Measurements from ENCODE around the gene RASGRF1. TPM values are rescaled to one million over a fixed set of nuclear protein-coding genes. Genes with fewer than 3 reads are reported as not detected.

RASGRF1 gene
- total and polyA plus RNA-seq, 2 experiments from 2014 or later: 0.05 to 0.24 TPM

DNA sequence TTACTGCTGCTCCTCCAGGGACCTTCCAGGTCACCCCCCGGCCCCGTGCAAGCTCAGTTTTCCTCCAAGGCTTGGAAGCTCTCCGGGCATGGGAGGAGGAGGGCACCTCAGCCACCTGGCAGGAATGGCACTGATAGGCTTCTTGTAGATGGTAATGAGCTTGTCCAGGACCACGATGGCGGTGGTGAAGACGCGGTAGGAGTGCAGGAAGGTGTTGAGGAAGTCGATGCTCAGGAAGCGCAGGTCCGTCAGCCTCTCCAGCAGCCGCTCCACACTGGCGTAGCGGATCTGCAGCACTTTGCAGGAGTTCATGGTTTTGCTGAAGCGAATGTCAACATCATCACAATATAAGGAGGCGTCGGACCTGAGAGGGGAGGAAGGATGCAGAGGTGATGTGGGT lies 84.5 kb downstream of the RASGRF1 start:
- Histone ChIP-seq H2AFZ (no peak overlapping the region), H3K4me3 (no peak overlapping the region), H3K27me3 (ENCODE audit: insufficient read depth) (no peaks in the 10 kb centered on the region), H3K9me2 (ENCODE audit: insufficient read depth) (no peaks in the 10 kb centered on the region), H3K79me2 (replicated peaks; ENCODE audit: insufficient read depth) (no peaks in the 10 kb centered on the region), H3K36me3 (ENCODE audit: insufficient read depth) (no peaks in the 10 kb centered on the region), H4K20me1 (replicated peaks; ENCODE audit: insufficient read depth) (no peaks in the 10 kb centered on the region), H3K27ac (ENCODE audit: low read depth) (no peak overlapping the region), H3K4me1 (ENCODE audit: insufficient read depth) (peaks cover 7% of the 10 kb centered on the region), H3F3A (replicated peaks; ENCODE audit: low read depth) (no peaks in the 10 kb centered on the region), H3K4me2 (no peak overlapping the region)
- no peaks in the 10 kb centered on the region for H3K36me3 Mint-ChIP-seq (ENCODE audit: low read depth)
- H3K27ac Mint-ChIP-seq: no peak overlapping the region
- H3K4me1 Mint-ChIP-seq: peaks cover 16% of the 10 kb centered on the region
- ATAC-seq (no peak), DNase-seq (ENCODE audit: low spot score) (no peak)
- TF ChIP-seq STAT1 (IDR thresholded peaks at IDR 0.05; ENCODE audit: unreplicated experiment) (no peak), CTCF (conservative IDR thresholded peaks at IDR 0.05; ENCODE audit: low read depth in 2 of 2) (no peak), NANOG (IDR thresholded peaks at IDR 0.05; ENCODE audit: borderline replicate concordance) (no peak), ETS1 (IDR thresholded peaks at IDR 0.05) (no peak), JUNB (IDR thresholded peaks at IDR 0.05; ENCODE audit: unreplicated experiment) (no peak), EZH2 (IDR thresholded peaks at IDR 0.05; ENCODE audit: low read depth, unreplicated experiment) (no peak), POLR2AphosphoS5 (IDR thresholded peaks at IDR 0.05; ENCODE audit: low read depth) (no peak)
- TF ChIP-seq, protein P1, sequence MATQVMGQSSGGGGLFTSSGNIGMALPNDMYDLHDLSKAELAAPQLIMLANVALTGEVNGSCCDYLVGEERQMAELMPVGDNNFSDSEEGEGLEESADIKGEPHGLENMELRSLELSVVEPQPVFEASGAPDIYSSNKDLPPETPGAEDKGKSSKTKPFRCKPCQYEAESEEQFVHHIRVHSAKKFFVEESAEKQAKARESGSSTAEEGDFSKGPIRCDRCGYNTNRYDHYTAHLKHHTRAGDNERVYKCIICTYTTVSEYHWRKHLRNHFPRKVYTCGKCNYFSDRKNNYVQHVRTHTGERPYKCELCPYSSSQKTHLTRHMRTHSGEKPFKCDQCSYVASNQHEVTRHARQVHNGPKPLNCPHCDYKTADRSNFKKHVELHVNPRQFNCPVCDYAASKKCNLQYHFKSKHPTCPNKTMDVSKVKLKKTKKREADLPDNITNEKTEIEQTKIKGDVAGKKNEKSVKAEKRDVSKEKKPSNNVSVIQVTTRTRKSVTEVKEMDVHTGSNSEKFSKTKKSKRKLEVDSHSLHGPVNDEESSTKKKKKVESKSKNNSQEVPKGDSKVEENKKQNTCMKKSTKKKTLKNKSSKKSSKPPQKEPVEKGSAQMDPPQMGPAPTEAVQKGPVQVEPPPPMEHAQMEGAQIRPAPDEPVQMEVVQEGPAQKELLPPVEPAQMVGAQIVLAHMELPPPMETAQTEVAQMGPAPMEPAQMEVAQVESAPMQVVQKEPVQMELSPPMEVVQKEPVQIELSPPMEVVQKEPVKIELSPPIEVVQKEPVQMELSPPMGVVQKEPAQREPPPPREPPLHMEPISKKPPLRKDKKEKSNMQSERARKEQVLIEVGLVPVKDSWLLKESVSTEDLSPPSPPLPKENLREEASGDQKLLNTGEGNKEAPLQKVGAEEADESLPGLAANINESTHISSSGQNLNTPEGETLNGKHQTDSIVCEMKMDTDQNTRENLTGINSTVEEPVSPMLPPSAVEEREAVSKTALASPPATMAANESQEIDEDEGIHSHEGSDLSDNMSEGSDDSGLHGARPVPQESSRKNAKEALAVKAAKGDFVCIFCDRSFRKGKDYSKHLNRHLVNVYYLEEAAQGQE (IDR thresholded peaks at IDR 0.05; ENCODE audit: unreplicated experiment): no peak
- no peaks in the 10 kb centered on the region for H3K9me3 Mint-ChIP-seq
- H3K4me3 Mint-ChIP-seq: no peak overlapping the region
- H3K27me3 Mint-ChIP-seq (ENCODE audit: insufficient read depth, low read depth, poor library complexity): peaks cover 12% of the 10 kb centered on the region

GRCh38 chr15:79004336-79004735 lies 86.2 kb downstream of the RASGRF1 start:
- no peak overlapping the region for H3K27ac ChIP-seq (ENCODE audit: low read depth)
- H3K79me2 ChIP-seq (replicated peaks; ENCODE audit: insufficient read depth): no peaks in the 10 kb centered on the region
- no peaks in the 10 kb centered on the region for H3K27me3 ChIP-seq (ENCODE audit: insufficient read depth)
- no peaks in the 10 kb centered on the region for H3F3A ChIP-seq (replicated peaks; ENCODE audit: low read depth)
- ATAC-seq (peak; percentile 48), DNase-seq (ENCODE audit: low spot score) (peak; percentile 68)
- no peak overlapping the region for H3K4me3 ChIP-seq
- Mint-ChIP-seq H3K4me1 (peaks cover 16% of the 10 kb centered on the region), H3K4me3 (no peak overlapping the region), H3K36me3 (ENCODE audit: low read depth) (no peaks in the 10 kb centered on the region), H3K27ac (no peak overlapping the region), H3K27me3 (ENCODE audit: insufficient read depth, low read depth, poor library complexity) (peaks cover 12% of the 10 kb centered on the region), H3K9me3 (no peaks in the 10 kb centered on the region)
- peaks cover 7% of the 10 kb centered on the region for H3K4me1 ChIP-seq (ENCODE audit: insufficient read depth)
- TF ChIP-seq ETS1 (IDR thresholded peaks at IDR 0.05) (0 out of 2 replicates have a peak, but pooled peaks have one; percentile 27), EZH2phosphoT487 (IDR thresholded peaks at IDR 0.05; ENCODE audit: unreplicated experiment) (no peak)
- no peaks in the 10 kb centered on the region for H3K36me3 ChIP-seq (ENCODE audit: insufficient read depth)
- H3K4me2 ChIP-seq: peak overlapping the region; percentile 55; the same call in 1 of the 2 replicates
- no peaks in the 10 kb centered on the region for H3K9me2 ChIP-seq (ENCODE audit: insufficient read depth)
- no peak overlapping the region; the same call in 1 of the 2 replicates for H2AFZ ChIP-seq
- H4K20me1 ChIP-seq (replicated peaks; ENCODE audit: insufficient read depth): no peaks in the 10 kb centered on the region

All from GM23338 (cell line).